Measurements from ENCODE around the gene GPR157.

GPR157 gene

GRCh38 chr1:9084906-9085305 lies 44.0 kb downstream of the GPR157 start:
- Mint-ChIP-seq H3K27ac (no peak overlapping the region), H3K27me3 (peaks cover 28% of the 10 kb centered on the region), H3K4me3 (no peak overlapping the region), H3K36me3 (ENCODE audit: low read depth) (no peaks in the 10 kb centered on the region), H3K4me1 (ENCODE audit: low read depth) (peaks cover 62% of the 10 kb centered on the region), H3K9me3 (no peaks in the 10 kb centered on the region)
- intact Hi-C loops (cut with micrococcal nuclease), result no loop called here

- intact Hi-C loops (cut with micrococcal nuclease), result no loop called here
- no peaks in the 10 kb centered on the region for H3K36me3 Mint-ChIP-seq (ENCODE audit: low read depth)
- H3K27me3 Mint-ChIP-seq, result peaks cover 26% of the 10 kb centered on the region
- H3K27ac Mint-ChIP-seq, result no peak overlapping the region
- H3K4me1 Mint-ChIP-seq (ENCODE audit: low read depth), result peaks cover 60% of the 10 kb centered on the region
- no peaks in the 10 kb centered on the region for H3K9me3 Mint-ChIP-seq
- H3K4me3 Mint-ChIP-seq, result no peak overlapping the region
Measured at GRCh38 chr1:9081473-9081872, 47.4 kb downstream of the GPR157 start.

GRCh38 chr1:9080705-9081291 lies 48.1 kb downstream of the GPR157 start:
- Mint-ChIP-seq H3K4me3 (no peak overlapping the region), H3K36me3 (ENCODE audit: low read depth) (no peaks in the 10 kb centered on the region), H3K27me3 (peaks cover 25% of the 10 kb centered on the region), H3K27ac (no peak overlapping the region), H3K9me3 (no peaks in the 10 kb centered on the region), H3K4me1 (ENCODE audit: low read depth) (peaks cover 58% of the 10 kb centered on the region)
- intact Hi-C loops (cut with micrococcal nuclease), result no loop called here

- intact Hi-C loops (cut with micrococcal nuclease), result no loop called here
- Mint-ChIP-seq H3K4me3 (no peak overlapping the region), H3K4me1 (ENCODE audit: low read depth) (peaks cover 56% of the 10 kb centered on the region), H3K27ac (no peak overlapping the region), H3K27me3 (peaks cover 20% of the 10 kb centered on the region), H3K9me3 (no peaks in the 10 kb centered on the region), H3K36me3 (ENCODE audit: low read depth) (no peaks in the 10 kb centered on the region)
Measured at GRCh38 chr1:9079988-9080704, 48.8 kb downstream of the GPR157 start.

- Mint-ChIP-seq H3K4me3 (no peak overlapping the region), H3K36me3 (ENCODE audit: low read depth) (no peaks in the 10 kb centered on the region), H3K27me3 (peaks cover 11% of the 10 kb centered on the region), H3K9me3 (no peaks in the 10 kb centered on the region), H3K27ac (no peak overlapping the region), H3K4me1 (ENCODE audit: low read depth) (peaks cover 50% of the 10 kb centered on the region)
- intact Hi-C loops (cut with micrococcal nuclease), result no loop called here
Measured at GRCh38 chr1:9078752-9079500, 50.0 kb downstream of the GPR157 start.

GRCh38 chr1:9078015-9078751 lies 50.7 kb downstream of the GPR157 start:
- H3K4me3 Mint-ChIP-seq, result no peak overlapping the region
- peak overlapping the region; percentile 62 for H3K27ac Mint-ChIP-seq
- H3K4me1 Mint-ChIP-seq (ENCODE audit: low read depth), result peaks cover 50% of the 10 kb centered on the region

GRCh38 chr1:9075022-9075421 lies 53.9 kb downstream of the GPR157 start:
- Mint-ChIP-seq H3K36me3 (ENCODE audit: low read depth) (no peaks in the 10 kb centered on the region), H3K4me3 (no peak overlapping the region), H3K9me3 (no peaks in the 10 kb centered on the region), H3K4me1 (ENCODE audit: low read depth) (peaks cover 40% of the 10 kb centered on the region), H3K27me3 (peaks cover 11% of the 10 kb centered on the region), H3K27ac (peak overlapping the region; percentile 51)
- intact Hi-C loops (cut with micrococcal nuclease), result no loop called here

More at GRCh38 chr1:9078015-9078751, 50.7 kb downstream of the GPR157 start:
- Mint-ChIP-seq H3K27me3 (peaks cover 11% of the 10 kb centered on the region), H3K36me3 (ENCODE audit: low read depth) (no peaks in the 10 kb centered on the region), H3K9me3 (no peaks in the 10 kb centered on the region)
- intact Hi-C loops (cut with micrococcal nuclease), result no loop called here

GRCh38 chr1:9073143-9073542 lies 55.8 kb downstream of the GPR157 start:
- Mint-ChIP-seq H3K4me1 (ENCODE audit: low read depth) (peaks cover 45% of the 10 kb centered on the region), H3K27ac (peak overlapping the region; percentile 45), H3K27me3 (peaks cover 2% of the 10 kb centered on the region), H3K36me3 (ENCODE audit: low read depth) (no peaks in the 10 kb centered on the region), H3K9me3 (no peaks in the 10 kb centered on the region), H3K4me3 (no peak overlapping the region)
- intact Hi-C loops (cut with micrococcal nuclease), result no loop called here

- intact Hi-C loops (cut with micrococcal nuclease), result no loop called here
- Mint-ChIP-seq H3K4me1 (ENCODE audit: low read depth) (peaks cover 50% of the 10 kb centered on the region), H3K9me3 (no peaks in the 10 kb centered on the region), H3K27ac (no peak overlapping the region), H3K27me3 (peaks cover 5% of the 10 kb centered on the region), H3K36me3 (ENCODE audit: low read depth) (no peaks in the 10 kb centered on the region), H3K4me3 (no peak overlapping the region)
Measured at GRCh38 chr1:9071554-9072235, 57.2 kb downstream of the GPR157 start.

GRCh38 chr1:9070486-9070885 lies 58.4 kb downstream of the GPR157 start:
- H3K27me3 Mint-ChIP-seq, result peaks cover 5% of the 10 kb centered on the region
- no peak overlapping the region for H3K4me3 Mint-ChIP-seq
- no peaks in the 10 kb centered on the region for H3K36me3 Mint-ChIP-seq (ENCODE audit: low read depth)
- no peak overlapping the region for H3K27ac Mint-ChIP-seq
- intact Hi-C loops (cut with micrococcal nuclease), result no loop called here
- H3K9me3 Mint-ChIP-seq, result no peaks in the 10 kb centered on the region
- H3K4me1 Mint-ChIP-seq (ENCODE audit: low read depth), result peaks cover 54% of the 10 kb centered on the region

GRCh38 chr1:9069326-9070100 lies 59.4 kb downstream of the GPR157 start, which contains the start of gene SLC2A5:
SLC2A5 (minus strand) TSS chr1:9069635; CDS start chr1:9069536, 99 bp downstream.
- Mint-ChIP-seq H3K4me3 (peak within 1 kb of the TSS; percentile 56), H3K27ac (peak within 1 kb of the TSS; percentile 74), H3K4me1 (ENCODE audit: low read depth) (peaks cover 53% of the 10 kb centered on the region), H3K9me3 (no peaks in the 10 kb centered on the region), H3K36me3 (ENCODE audit: low read depth) (no peaks in the 10 kb centered on the region), H3K27me3 (peaks cover 3% of the 10 kb centered on the region)
- intact Hi-C loops (cut with micrococcal nuclease), result loop anchor here (5.0 kb wide), 1 partner anchor 62 kb away; no protein-coding TSS in a partner anchor

GRCh38 chr1:9068981-9069325 lies 59.9 kb downstream of the GPR157 start:
- Mint-ChIP-seq H3K27me3 (peaks cover 6% of the 10 kb centered on the region), H3K27ac (peak overlapping the region; percentile 74), H3K9me3 (no peaks in the 10 kb centered on the region), H3K36me3 (ENCODE audit: low read depth) (no peaks in the 10 kb centered on the region), H3K4me3 (peak overlapping the region; percentile 56), H3K4me1 (ENCODE audit: low read depth) (peaks cover 59% of the 10 kb centered on the region)
- intact Hi-C loops (cut with micrococcal nuclease), result loop anchor here (5.0 kb wide), 1 partner anchor 62 kb away; no protein-coding TSS in a partner anchor

Measured in dendritic cell treated with granulocyte-macrophage colony-stimulating factor and Interleukin-4, amounts not matched to agents 40 ng/mL and 50 ng/mL, for 4 days (primary cell).